Smooth muscle cell (in vitro differentiated cells): ENCODE data around the gene KCTD1. TPM values are rescaled to one million over a fixed set of nuclear protein-coding genes. Genes with fewer than 3 reads are reported as not detected.

Experiments used
- DNase-seq: peaks from one replicate; lab custom pipeline; 2025; ENCODE audit not compliant: unreplicated experiment; lab: John Stamatoyannopoulos, UW
- H2AFZ ChIP-seq: fragments of 200-600 bp; sonication (generic); 2 replicates; pipeline ENCODE4 v1.6.0; 2016; ENCODE audit warnings: antibody characterized with exemption, low read depth, mild to moderate bottlenecking
- H3F3A ChIP-seq: fragments of 200-600 bp; sonication (generic); 2 replicates; pipeline ENCODE4 v1.6.0; 2017; ENCODE audit warnings: antibody characterized with exemption, low read depth
- H3K27ac ChIP-seq: fragments of 200-600 bp; sonication (generic); 2 replicates; pipeline ENCODE4 v1.5.1; 2016; ENCODE audit warnings: low read depth, mild to moderate bottlenecking
- H3K27me3 ChIP-seq: fragments of 200-600 bp; sonication (generic); 2 replicates; pipeline ENCODE4 v1.6.1; 2016; ENCODE audit warnings: low read depth, mild to moderate bottlenecking
- H3K36me3 ChIP-seq: fragments of 200-600 bp; sonication (generic); 2 replicates; pipeline ENCODE4 v1.5.1; 2016; ENCODE audit warnings: low read depth
- H3K4me1 ChIP-seq: fragments of 200-600 bp; sonication (generic); 2 replicates; pipeline ENCODE4 v1.5.1; 2016; ENCODE audit warnings: low read depth
- H3K4me2 ChIP-seq: fragments of 200-600 bp; sonication (generic); 2 replicates; pipeline ENCODE4 v1.6.0; 2016; ENCODE audit warnings: mild to moderate bottlenecking
- H3K4me3 ChIP-seq: fragments of 200-600 bp; sonication (generic); 2 replicates; pipeline ENCODE4 v1.5.1; 2016; ENCODE audit warnings: mild to moderate bottlenecking
- H3K79me2 ChIP-seq: fragments of 200-600 bp; sonication (generic); 2 replicates; pipeline ENCODE4 v1.6.0; 2016; ENCODE audit warnings: low read depth, mild to moderate bottlenecking
- H3K9ac ChIP-seq: fragments of 200-600 bp; sonication (generic); 2 replicates; pipeline ENCODE4 v1.6.0; 2016; ENCODE audit warnings: low read depth
- H3K9me3 ChIP-seq: fragments of 200-600 bp; sonication (generic); replicated peaks from 2 replicates; pipeline ENCODE4 v1.5.1; 2016; ENCODE audit warnings: low read depth
- H4K20me1 ChIP-seq: fragments of 200-600 bp; sonication (generic); 2 replicates; pipeline ENCODE4 v1.6.0; 2016; ENCODE audit warnings: low read depth
- WGBS: methylation state at CpG from one replicate; pipeline ENCODE4 v1.1.7; 2016; ENCODE audit warnings: low lambda C conversion rate; 5-methylcytosine and 5-hydroxymethylcytosine counted together
- polyA plus RNA-seq: library from polyadenylated mRNA; unstranded; fragments of >200 nt; fragmentation: Nextera tagmentation; extraction: Ambion mirVana; gene quantifications from 2 replicates; pipeline ENCODE4 v1.2.1, GENCODE V29; 2016
- total RNA-seq: library from RNA; depleted of rRNA; stranded (reverse); fragments of >200 nt; gene quantifications from 2 replicates; pipeline ENCODE4 v1.2.3, GENCODE V29; 2014
- TF ChIP-seq, protein P1 (sequence below): fragments of 200-600 bp; sonication (generic); IDR thresholded peaks from 2 replicates; pipeline ENCODE4 v1.5.1; 2017; ENCODE audit warnings: borderline replicate concordance, mild to moderate bottlenecking, antibody characterized with exemption; ENCODE audit not compliant: insufficient read depth, poor library complexity, severe bottlenecking

Gene KCTD1
- total and polyA plus RNA-seq, 2 experiments from 2014 or later: 2.3 to 11.4 TPM

DNA sequence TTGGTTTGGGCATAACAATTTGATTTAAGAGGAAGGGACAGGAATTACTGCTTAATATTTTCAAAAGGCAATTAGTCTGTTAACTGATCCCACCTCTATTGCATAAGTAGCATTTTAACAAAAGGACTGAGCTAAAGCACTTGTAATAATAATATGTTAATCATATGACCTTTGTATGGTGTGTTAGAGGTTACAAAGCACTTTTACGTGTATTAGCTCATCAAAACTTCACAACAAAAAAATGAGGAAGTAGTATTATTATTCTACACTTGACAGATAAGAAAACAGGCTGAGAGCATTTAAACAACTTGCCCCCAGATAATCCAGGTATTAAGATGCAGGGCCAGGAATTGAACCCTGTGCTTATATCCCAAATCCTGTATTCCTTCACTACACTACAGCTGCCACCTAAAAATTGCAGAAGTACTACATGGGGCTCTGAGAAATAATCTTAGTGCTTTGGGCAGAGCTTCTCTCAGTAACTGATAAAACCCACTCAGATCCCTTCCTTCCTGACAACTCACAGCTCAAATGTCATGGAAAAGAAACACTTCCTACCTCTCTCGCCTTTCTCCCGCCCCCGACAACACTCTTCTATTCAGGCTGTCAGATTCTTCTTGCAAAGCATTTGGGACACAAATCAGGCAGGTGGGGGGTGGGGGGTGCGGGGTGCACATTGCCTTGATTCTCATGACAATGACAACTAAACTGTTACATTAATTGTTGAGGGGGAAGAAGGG is 20.7 kb upstream of the KCTD1 start:
- H4K20me1 ChIP-seq: no peaks in the 10 kb centered on the region
- no peaks in the 10 kb centered on the region for H3K4me1 ChIP-seq
- H3K27ac ChIP-seq: no peak overlapping the region
- no peak overlapping the region for H3K4me3 ChIP-seq
- 26% methylated on average over 5 of the region's 5 CpGs for WGBS
- H3K9me3 ChIP-seq: no peaks in the 10 kb centered on the region
- H3K79me2 ChIP-seq: no peaks in the 10 kb centered on the region
- TF ChIP-seq, protein P1, sequence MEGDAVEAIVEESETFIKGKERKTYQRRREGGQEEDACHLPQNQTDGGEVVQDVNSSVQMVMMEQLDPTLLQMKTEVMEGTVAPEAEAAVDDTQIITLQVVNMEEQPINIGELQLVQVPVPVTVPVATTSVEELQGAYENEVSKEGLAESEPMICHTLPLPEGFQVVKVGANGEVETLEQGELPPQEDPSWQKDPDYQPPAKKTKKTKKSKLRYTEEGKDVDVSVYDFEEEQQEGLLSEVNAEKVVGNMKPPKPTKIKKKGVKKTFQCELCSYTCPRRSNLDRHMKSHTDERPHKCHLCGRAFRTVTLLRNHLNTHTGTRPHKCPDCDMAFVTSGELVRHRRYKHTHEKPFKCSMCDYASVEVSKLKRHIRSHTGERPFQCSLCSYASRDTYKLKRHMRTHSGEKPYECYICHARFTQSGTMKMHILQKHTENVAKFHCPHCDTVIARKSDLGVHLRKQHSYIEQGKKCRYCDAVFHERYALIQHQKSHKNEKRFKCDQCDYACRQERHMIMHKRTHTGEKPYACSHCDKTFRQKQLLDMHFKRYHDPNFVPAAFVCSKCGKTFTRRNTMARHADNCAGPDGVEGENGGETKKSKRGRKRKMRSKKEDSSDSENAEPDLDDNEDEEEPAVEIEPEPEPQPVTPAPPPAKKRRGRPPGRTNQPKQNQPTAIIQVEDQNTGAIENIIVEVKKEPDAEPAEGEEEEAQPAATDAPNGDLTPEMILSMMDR: no peak
- H3K36me3 ChIP-seq: no peaks in the 10 kb centered on the region
- DNase-seq: no peak
- no peak overlapping the region for H3K9ac ChIP-seq
- H3F3A ChIP-seq: no peaks in the 10 kb centered on the region
- no peak overlapping the region for H3K4me2 ChIP-seq
- no peak overlapping the region for H2AFZ ChIP-seq
- no peaks in the 10 kb centered on the region for H3K27me3 ChIP-seq

- H4K20me1 ChIP-seq: no peaks in the 10 kb centered on the region
- H3K4me1 ChIP-seq: no peaks in the 10 kb centered on the region
- no peak overlapping the region for H3K27ac ChIP-seq
- WGBS: 94% methylated on average over 1 of the region's 1 CpG
- H3K9ac ChIP-seq: no peak overlapping the region
- no peak overlapping the region for H3K4me3 ChIP-seq
- DNase-seq: no peak
- H3F3A ChIP-seq: no peaks in the 10 kb centered on the region
- H2AFZ ChIP-seq: no peak overlapping the region
- no peaks in the 10 kb centered on the region for H3K79me2 ChIP-seq
- no peak overlapping the region for H3K4me2 ChIP-seq
- TF ChIP-seq, protein P1: no peak
- H3K9me3 ChIP-seq: no peaks in the 10 kb centered on the region
- no peaks in the 10 kb centered on the region for H3K27me3 ChIP-seq
- H3K36me3 ChIP-seq: no peaks in the 10 kb centered on the region
Observed at GRCh38 chr18:26568513-26568912, 20.2 kb upstream of the KCTD1 start.

DNA sequence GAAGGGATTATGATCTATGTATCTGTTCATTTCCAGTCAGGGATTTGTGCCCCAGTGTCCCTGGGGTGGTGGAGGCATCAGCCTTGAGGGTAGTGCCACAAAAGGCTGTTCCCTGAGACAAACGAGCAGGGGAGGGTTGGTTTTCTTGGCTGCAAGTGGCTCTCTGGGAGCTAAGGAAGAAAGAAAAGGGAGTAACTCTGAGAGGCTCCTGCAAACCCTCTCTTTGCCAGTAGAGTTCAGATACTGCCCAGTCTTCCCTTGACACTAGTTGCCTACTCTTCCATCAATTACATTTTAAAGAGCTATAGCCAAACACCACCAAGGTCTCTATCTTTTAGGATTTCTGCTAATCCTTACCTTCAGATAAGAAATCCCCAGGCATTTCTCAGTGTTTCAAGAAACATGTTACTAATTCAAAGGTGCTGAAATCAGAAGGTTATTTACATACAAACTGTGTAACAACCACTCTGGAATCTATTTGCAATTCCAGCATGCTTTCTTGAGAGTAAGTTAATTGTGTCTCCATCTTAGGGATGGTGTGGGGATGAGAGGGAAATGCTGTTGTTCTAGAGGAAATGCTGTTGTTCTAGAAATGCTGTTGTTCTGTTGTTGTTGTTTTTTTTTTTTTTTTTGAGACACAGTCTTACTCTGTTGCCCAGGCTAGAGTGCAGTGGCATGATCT is 18.7 kb upstream of the KCTD1 start:
- H3K79me2 ChIP-seq: no peaks in the 10 kb centered on the region
- H4K20me1 ChIP-seq: no peaks in the 10 kb centered on the region
- H3K9me3 ChIP-seq: no peaks in the 10 kb centered on the region
- no peaks in the 10 kb centered on the region for H3K27me3 ChIP-seq
- TF ChIP-seq, protein P1: no peak
- H3K36me3 ChIP-seq: no peaks in the 10 kb centered on the region
- no peak overlapping the region for H3K4me3 ChIP-seq
- no peak overlapping the region for H3K9ac ChIP-seq
- H3K4me1 ChIP-seq: no peaks in the 10 kb centered on the region
- 71% methylated on average over 1 of the region's 1 CpG for WGBS
- DNase-seq: no peak
- H2AFZ ChIP-seq: no peak overlapping the region
- no peak overlapping the region for H3K27ac ChIP-seq
- H3F3A ChIP-seq: no peaks in the 10 kb centered on the region
- H3K4me2 ChIP-seq: no peak overlapping the region

- Histone ChIP-seq H3K4me3 (no peak overlapping the region), H3K9ac (no peak overlapping the region), H3K4me1 (no peaks in the 10 kb centered on the region), H3K9me3 (no peaks in the 10 kb centered on the region), H3K27ac (no peak overlapping the region), H3F3A (no peaks in the 10 kb centered on the region), H3K4me2 (no peak overlapping the region), H3K27me3 (no peaks in the 10 kb centered on the region), H3K79me2 (no peaks in the 10 kb centered on the region), H2AFZ (no peak overlapping the region), H4K20me1 (no peaks in the 10 kb centered on the region), H3K36me3 (no peaks in the 10 kb centered on the region)
- TF ChIP-seq, protein P1: no peak
- no peak for DNase-seq
Observed at GRCh38 chr18:26565514-26565913, 17.2 kb upstream of the KCTD1 start.
